H1 (cell line): ENCODE data around the gene NAA38.

Experiments used
- BCL11A ChIP-seq, 2 experiments: IDR thresholded peaks; one replicate each; pipeline ENCODE4 v1.6.1; 2011; ENCODE audit warnings: low read depth in 2 of 2, low read length in 2 of 2, mild to moderate bottlenecking in 2 of 2
- CREB1 ChIP-seq: IDR thresholded peaks from 2 replicates; pipeline ENCODE4 v1.6.1; 2012; ENCODE audit warnings: inconsistent platforms
- CTCF ChIP-seq, 3 experiments: IDR thresholded peaks; 1 replicate in 2 of 3; 2 replicates in 1 of 3; pipeline versions ENCODE4 v1.5.1 to v1.6.1; 2011; ENCODE audit warnings: low read length in 3 of 3, mild to moderate bottlenecking in 3 of 3, inconsistent platforms in 2 of 3, low read depth in 1 of 3, moderate library complexity in 1 of 3; ENCODE audit not compliant: insufficient read depth in 1 of 3; ENCODE audit errors: control extremely low read depth in 1 of 3
- EGR1 ChIP-seq: IDR thresholded peaks from 2 replicates; pipeline ENCODE4 v1.6.1; 2011; ENCODE audit warnings: low read depth, low read length, borderline replicate concordance
- EZH2 ChIP-seq: fragments of 200-600 bp; sonication (generic); IDR thresholded peaks from 2 replicates; pipeline ENCODE4 v1.7.1; 2012; ENCODE audit warnings: low read depth, mild to moderate bottlenecking, moderate library complexity, low read length, inconsistent platforms; ENCODE audit not compliant: severe bottlenecking
- POLR2A ChIP-seq, 2 experiments: IDR thresholded peaks; 1 replicate in 1 of 2; 2 replicates in 1 of 2; pipeline ENCODE4 v1.6.1; 2011; ENCODE audit warnings: low read depth in 2 of 2, low read length in 2 of 2, mild to moderate bottlenecking in 2 of 2; ENCODE audit errors: control extremely low read depth in 1 of 2
- RXRA ChIP-seq: IDR thresholded peaks from 2 replicates; pipeline ENCODE4 v1.6.1; 2011; ENCODE audit warnings: low read depth, mild to moderate bottlenecking, low read length, moderate library complexity; ENCODE audit not compliant: insufficient read depth
- SP1 ChIP-seq: IDR thresholded peaks from 2 replicates; pipeline ENCODE4 v1.6.1; 2011; ENCODE audit warnings: low read depth, low read length
- USF2 ChIP-seq: IDR thresholded peaks from 2 replicates; pipeline ENCODE4 v1.6.1; 2011; ENCODE audit warnings: low read length, improper control_type of control experiment

GRCh38 chr17:7836596-7837407 is 20.6 kb downstream of the NAA38 start:
- TF ChIP-seq POLR2A (IDR thresholded peaks at IDR 0.05; ENCODE audit: control extremely low read depth in 1 of 2, low read depth in 2 of 2, low read length in 2 of 2): no peak
- peak; percentile 87 for TF ChIP-seq USF2
- peak; percentile 80 for TF ChIP-seq CREB1
- no peak for TF ChIP-seq CTCF (IDR thresholded peaks at IDR 0.05; ENCODE audit: control extremely low read depth in 1 of 3, insufficient read depth in 1 of 3, low read depth in 1 of 3, low read length in 3 of 3)
- no peak for TF ChIP-seq BCL11A (IDR thresholded peaks at IDR 0.05; ENCODE audit: low read depth in 2 of 2, low read length in 2 of 2)
- no peak for TF ChIP-seq EZH2
- peak; percentile 100 for TF ChIP-seq SP1
- peak; percentile 92 for TF ChIP-seq RXRA
- peak; percentile 97 for TF ChIP-seq EGR1
